Esophagus muscularis mucosa (tissue), 4 donors: ENCODE results near the gene LRRK1. TPM values are rescaled to one million over a fixed set of nuclear protein-coding genes. Genes with fewer than 3 reads are reported as not detected.

Source experiments
- DNase-seq: peaks from one replicate; pipeline ENCODE4 v3.0.0-alpha.2; 2017; ENCODE audit errors: extremely low spot score
- H3K27ac ChIP-seq, 4 donors: fragments of 200-600 bp; sonication (generic); replicated peaks in 1 of 4; 1 replicate in 3 of 4; 2 replicates in 1 of 4; pipeline ENCODE4 v1.5.1; 2016 to 2019; ENCODE audit warnings: mild to moderate bottlenecking in 1 of 4
- H3K27me3 ChIP-seq, 4 donors: fragments of 200-600 bp; sonication (generic); one replicate each; pipeline versions ENCODE4 v1.5.1 to v1.6.0; 2016 to 2019
- H3K36me3 ChIP-seq, 4 donors: fragments of 200-600 bp; sonication (generic); one replicate each; pipeline ENCODE4 v1.5.1; 2016 to 2019
- H3K4me1 ChIP-seq, 4 donors: fragments of 200-600 bp; sonication (generic); one replicate each; pipeline ENCODE4 v1.5.1; 2016 to 2019
- H3K4me3 ChIP-seq, 4 donors: fragments of 200-600 bp; sonication (generic); 1 replicate in 2 of 4; 2 replicates in 2 of 4; pipeline ENCODE4 v1.5.1; 2016 to 2019; ENCODE audit warnings: mild to moderate bottlenecking in 4 of 4, moderate library complexity in 1 of 4
- H3K9me3 ChIP-seq, 4 donors: fragments of 200-600 bp; sonication (generic); 1 replicate in 3 of 4; 2 replicates in 1 of 4; pipeline ENCODE4 v1.5.1; 2016 to 2019
- CTCF ChIP-seq, 3 experiments: fragments of 200-600 bp in 2 of 3; fragments of 450-650 bp in 1 of 3; sonication (generic) in 2 of 3; IDR thresholded peaks; one replicate each; pipeline ENCODE4 v1.5.1; 2017 to 2019; ENCODE audit warnings: antibody characterized with exemption in 3 of 3, mild to moderate bottlenecking in 2 of 3, moderate library complexity in 1 of 3
- EP300 ChIP-seq: sonication (generic); formaldehyde crosslinking; IDR thresholded peaks from one replicate; pipeline ENCODE4 v1.6.1; 2017; ENCODE audit warnings: antibody characterized with exemption
- POLR2A ChIP-seq: fragments of 450-650 bp; IDR thresholded peaks from one replicate; pipeline ENCODE4 v1.6.1; 2017; ENCODE audit warnings: antibody characterized with exemption, moderate library complexity, mild to moderate bottlenecking, low read depth
- POLR2AphosphoS5 ChIP-seq, 2 donors: sonication (generic); formaldehyde crosslinking; IDR thresholded peaks; one replicate each; pipeline ENCODE4 v1.6.1; 2017; ENCODE audit warnings: antibody characterized with exemption in 2 of 2
- WGBS: methylation state at CpG from one replicate; pipeline ENCODE4 v1.1.5; 2018; 5-methylcytosine and 5-hydroxymethylcytosine counted together
- intact Hi-C: fragments of 100-400 bp; cut with DNase I; formaldehyde crosslinking; loops from one replicate; pipeline ENCODE4 v1.15.1; 2023
- total RNA-seq, 4 donors: library from RNA; depleted of rRNA; stranded (reverse); fragments of >200 nt; gene quantifications; one replicate each; pipeline versions ENCODE4 v1.1.0 to v1.2.1, GENCODE V29; 2016

The LRRK1 gene
- total RNA-seq, 4 donors from 2014 or later, result 11.3 to 18.0 (median 15.4) TPM

GRCh38 chr15:100926971-100927756 is 8.0 kb downstream of the LRRK1 start:
- Histone ChIP-seq H3K9me3 (no peaks in the 10 kb centered on the region), H3K27ac (no peak overlapping the region), H3K4me1 (no peaks in the 10 kb centered on the region), H3K27me3 (no peaks in the 10 kb centered on the region), H3K4me3 (no peak overlapping the region), H3K36me3 (peaks cover 0 to 10% (median 8%) of the 10 kb centered on the region in 4 donors)
- TF ChIP-seq EP300, result no peak
- TF ChIP-seq POLR2AphosphoS5 (IDR thresholded peaks at IDR 0.05), result no peak
- no peak for TF ChIP-seq CTCF (IDR thresholded peaks at IDR 0.05)
- no peak for TF ChIP-seq POLR2A
- 95% methylated on average over 11 of the region's 11 CpGs for WGBS
- intact Hi-C loops, result no loop called here
- peak; percentile 57 for DNase-seq

- intact Hi-C loops, result no loop called here
These were observed 9.6 kb downstream of the LRRK1 start for GRCh38 chr15:100928632-100929280.

GRCh38 chr15:100929641-100930042 is 10.5 kb downstream of the LRRK1 start:
- TF ChIP-seq POLR2A (no peak), POLR2AphosphoS5 (IDR thresholded peaks at IDR 0.05) (no peak), CTCF (IDR thresholded peaks at IDR 0.05) (no peak), EP300 (no peak)
- Histone ChIP-seq H3K27me3 (no peaks in the 10 kb centered on the region), H3K27ac (no peak overlapping the region), H3K4me3 (no peak overlapping the region), H3K9me3 (no peaks in the 10 kb centered on the region), H3K36me3 (peaks cover 0 to 10% (median 8%) of the 10 kb centered on the region in 4 donors), H3K4me1 (no peaks in the 10 kb centered on the region)
- WGBS, result 65% methylated on average over 4 of the region's 6 CpGs
- intact Hi-C loops, result no loop called here
- DNase-seq, result peak; percentile 62

More at GRCh38 chr15:100928632-100929280, 9.6 kb downstream of the LRRK1 start:
- no peak for TF ChIP-seq EP300
- no peak overlapping the region for H3K4me3 ChIP-seq
- H3K27ac ChIP-seq, result no peak overlapping the region
- H3K27me3 ChIP-seq, result no peaks in the 10 kb centered on the region
- H3K4me1 ChIP-seq, result no peaks in the 10 kb centered on the region
- H3K36me3 ChIP-seq, result peaks cover 0 to 10% (median 8%) of the 10 kb centered on the region in 4 donors
- H3K9me3 ChIP-seq, result no peaks in the 10 kb centered on the region
- 86% methylated on average over 10 of the region's 13 CpGs for WGBS
- DNase-seq, result peak; percentile 55

- 100% methylated on average over 4 of the region's 4 CpGs for WGBS
These were observed 11.2 kb downstream of the LRRK1 start for GRCh38 chr15:100930306-100930848.

More at GRCh38 chr15:100930306-100930848, 11.2 kb downstream of the LRRK1 start:
- Histone ChIP-seq H3K36me3 (peaks cover 0 to 10% (median 8%) of the 10 kb centered on the region in 4 donors), H3K4me3 (no peak overlapping the region), H3K27me3 (no peaks in the 10 kb centered on the region), H3K9me3 (no peaks in the 10 kb centered on the region), H3K4me1 (no peaks in the 10 kb centered on the region), H3K27ac (no peak overlapping the region)
- intact Hi-C loops, result no loop called here
- DNase-seq, result no peak
- no peak for TF ChIP-seq POLR2A
- no peak for TF ChIP-seq CTCF (IDR thresholded peaks at IDR 0.05)
- TF ChIP-seq POLR2AphosphoS5 (IDR thresholded peaks at IDR 0.05), result no peak
- no peak for TF ChIP-seq EP300
